ENCODE data around the gene TINCR. TPM values are rescaled to one million over a fixed set of nuclear protein-coding genes. Genes with fewer than 3 reads are reported as not detected.

TINCR gene
- total RNA-seq, 1 donor, result not detected

DNA sequence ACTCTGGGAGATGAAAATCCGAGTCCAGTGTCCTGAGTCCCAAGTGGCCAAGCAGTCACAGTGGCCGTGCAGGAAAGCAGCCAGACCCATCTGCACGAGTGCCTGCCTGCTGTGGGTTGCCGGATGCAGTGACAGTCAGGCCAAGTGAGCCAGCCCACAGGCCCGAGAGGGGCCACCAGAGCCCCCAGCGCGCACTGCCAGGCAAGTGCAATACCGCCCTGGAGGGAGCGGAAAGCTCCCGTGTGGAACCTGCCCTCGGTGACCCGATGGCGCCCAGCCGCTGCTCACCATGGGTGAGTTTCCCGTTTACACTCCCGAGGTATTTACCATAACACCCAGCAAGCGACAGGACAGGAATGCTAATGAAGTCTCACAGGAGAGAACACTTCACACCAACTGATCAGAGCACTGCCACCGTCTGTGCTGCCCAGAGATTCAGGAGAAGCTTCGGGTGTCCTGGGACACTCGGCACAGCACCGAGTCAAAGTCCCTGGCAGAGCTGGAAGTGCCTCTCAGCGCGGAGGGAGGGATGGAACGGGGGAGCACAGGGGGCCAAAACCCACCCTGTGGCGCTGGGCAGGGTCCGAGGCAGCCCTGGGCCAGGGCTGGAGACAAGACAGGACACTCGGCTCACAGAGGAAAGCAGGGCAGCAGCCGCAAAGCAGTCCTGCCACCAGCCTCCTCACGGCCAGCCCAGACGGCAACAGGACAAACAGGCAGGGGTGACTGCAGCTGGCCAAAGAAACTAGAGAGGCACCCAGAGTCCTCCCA is 21.3 kb upstream of the TINCR start:
- H3K4me3 ChIP-seq (ENCODE audit: low read depth, low read length), result no peak overlapping the region
- no peak for DNase-seq (ENCODE audit: low read depth)
- TF ChIP-seq, protein P1, sequence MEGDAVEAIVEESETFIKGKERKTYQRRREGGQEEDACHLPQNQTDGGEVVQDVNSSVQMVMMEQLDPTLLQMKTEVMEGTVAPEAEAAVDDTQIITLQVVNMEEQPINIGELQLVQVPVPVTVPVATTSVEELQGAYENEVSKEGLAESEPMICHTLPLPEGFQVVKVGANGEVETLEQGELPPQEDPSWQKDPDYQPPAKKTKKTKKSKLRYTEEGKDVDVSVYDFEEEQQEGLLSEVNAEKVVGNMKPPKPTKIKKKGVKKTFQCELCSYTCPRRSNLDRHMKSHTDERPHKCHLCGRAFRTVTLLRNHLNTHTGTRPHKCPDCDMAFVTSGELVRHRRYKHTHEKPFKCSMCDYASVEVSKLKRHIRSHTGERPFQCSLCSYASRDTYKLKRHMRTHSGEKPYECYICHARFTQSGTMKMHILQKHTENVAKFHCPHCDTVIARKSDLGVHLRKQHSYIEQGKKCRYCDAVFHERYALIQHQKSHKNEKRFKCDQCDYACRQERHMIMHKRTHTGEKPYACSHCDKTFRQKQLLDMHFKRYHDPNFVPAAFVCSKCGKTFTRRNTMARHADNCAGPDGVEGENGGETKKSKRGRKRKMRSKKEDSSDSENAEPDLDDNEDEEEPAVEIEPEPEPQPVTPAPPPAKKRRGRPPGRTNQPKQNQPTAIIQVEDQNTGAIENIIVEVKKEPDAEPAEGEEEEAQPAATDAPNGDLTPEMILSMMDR (IDR thresholded peaks at IDR 0.05; ENCODE audit: insufficient read depth, low read depth, low read length), result no peak

DNA sequence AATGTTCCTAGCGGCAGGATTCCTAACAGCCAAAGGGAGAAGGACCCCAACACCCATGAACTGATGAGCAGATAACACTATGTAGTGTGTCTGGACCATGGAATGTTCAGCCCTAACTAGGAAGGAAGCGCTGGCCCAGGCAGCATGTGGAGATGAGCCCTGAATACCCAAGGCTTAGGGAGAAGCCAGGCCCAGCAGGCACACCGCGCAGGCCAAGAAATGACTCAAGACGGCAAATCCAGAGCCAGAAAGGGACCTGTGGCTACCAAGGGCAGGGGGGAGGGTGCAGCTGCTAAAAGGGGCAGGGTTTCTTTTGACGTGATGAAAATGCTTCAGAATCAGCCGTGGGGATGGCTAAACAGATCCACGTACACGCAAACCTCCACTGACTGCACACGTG is 20.7 kb upstream of the TINCR start:
- no peak for DNase-seq (ENCODE audit: low read depth)
- TF ChIP-seq, protein P1 (IDR thresholded peaks at IDR 0.05; ENCODE audit: insufficient read depth, low read depth, low read length), result no peak
- no peak overlapping the region for H3K4me3 ChIP-seq (ENCODE audit: low read depth, low read length)

DNA sequence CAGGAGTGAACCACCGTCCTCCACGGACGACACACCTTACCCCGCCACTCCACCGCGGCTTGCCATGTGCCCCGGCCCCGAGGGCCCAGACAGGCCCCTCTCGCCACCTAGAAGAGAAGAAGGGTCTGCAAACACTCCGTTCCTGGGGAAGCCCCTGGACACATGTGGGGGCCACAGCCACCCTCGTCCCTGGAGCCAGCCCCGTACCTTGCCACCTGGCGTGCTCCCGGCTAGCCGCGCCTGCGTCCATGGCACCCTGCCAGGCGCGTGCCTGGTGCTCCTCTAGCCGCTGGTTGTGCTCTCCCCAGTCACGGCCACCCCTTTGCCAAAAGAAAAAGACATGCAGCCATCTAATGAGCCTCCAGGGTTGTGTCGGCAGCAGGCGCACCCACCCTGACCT is 19.9 kb upstream of the TINCR start:
- no peak for DNase-seq (ENCODE audit: low read depth)
- H3K4me3 ChIP-seq (ENCODE audit: low read depth, low read length), result no peak overlapping the region

DNA sequence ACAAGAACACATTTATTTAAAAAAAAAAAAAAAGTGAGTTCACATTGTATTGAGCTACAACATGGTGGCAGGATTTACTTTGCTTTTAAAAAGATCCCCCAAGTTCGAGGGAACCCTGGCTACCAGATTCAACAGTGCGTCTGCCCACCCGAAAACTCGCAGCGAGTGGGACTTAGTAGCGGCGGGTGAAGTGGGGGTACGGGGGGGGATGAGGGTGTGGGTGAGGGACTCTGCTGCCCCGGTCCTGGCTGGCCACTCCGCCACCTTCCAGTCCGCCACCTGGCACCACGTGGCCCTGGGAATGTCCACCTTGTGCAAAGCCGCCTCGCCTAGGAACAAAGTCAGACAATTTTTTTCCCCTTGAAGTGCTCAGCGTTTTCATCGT is 19.3 kb upstream of the TINCR start:
- no peak for DNase-seq (ENCODE audit: low read depth)
- TF ChIP-seq, protein P1 (IDR thresholded peaks at IDR 0.05; ENCODE audit: insufficient read depth, low read depth, low read length), result no peak
- no peak overlapping the region for H3K4me3 ChIP-seq (ENCODE audit: low read depth, low read length)

More for the DNA sequence above, 19.9 kb upstream of the TINCR start:
- TF ChIP-seq, protein P1 (IDR thresholded peaks at IDR 0.05; ENCODE audit: insufficient read depth, low read depth, low read length), result no peak

DNA sequence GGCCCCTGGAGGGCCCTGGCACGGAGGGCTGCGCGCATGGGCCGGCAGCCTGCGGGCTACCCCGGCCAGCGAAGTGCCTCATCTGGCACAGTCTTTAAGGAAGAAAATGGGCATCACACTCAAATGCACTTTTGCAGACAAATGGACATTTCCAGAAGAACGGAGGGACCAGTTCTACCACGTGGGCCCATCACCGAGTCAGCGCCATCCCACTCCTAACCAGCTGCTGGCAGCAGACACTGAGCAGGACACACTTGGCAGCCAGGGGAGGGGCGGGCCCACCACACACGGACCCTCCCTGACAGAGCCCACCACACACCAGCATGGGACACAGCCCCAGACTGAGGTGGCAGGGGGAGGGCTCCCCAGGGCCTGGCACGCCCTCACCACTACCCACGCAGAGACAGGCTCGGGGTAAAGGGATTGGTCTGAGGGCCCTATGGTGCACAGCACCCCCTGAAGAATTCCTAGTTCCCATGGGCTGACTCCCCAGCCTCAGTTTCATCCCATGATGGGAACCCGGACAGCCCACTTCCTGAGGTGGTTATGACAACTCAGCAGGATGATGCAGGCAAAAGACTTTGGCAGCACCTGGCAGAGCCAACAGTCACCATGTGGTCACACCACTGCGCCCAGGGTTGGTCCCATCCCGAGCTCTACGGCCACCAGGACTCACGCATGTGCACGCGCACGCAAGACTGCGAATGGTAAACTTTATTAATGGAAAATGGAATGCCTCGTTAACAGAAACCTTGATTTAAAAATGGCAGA is 18.7 kb upstream of the TINCR start:
- no peak for DNase-seq (ENCODE audit: low read depth)
- no peak overlapping the region for H3K4me3 ChIP-seq (ENCODE audit: low read depth, low read length)
- TF ChIP-seq, protein P1 (IDR thresholded peaks at IDR 0.05; ENCODE audit: insufficient read depth, low read depth, low read length), result no peak

DNA sequence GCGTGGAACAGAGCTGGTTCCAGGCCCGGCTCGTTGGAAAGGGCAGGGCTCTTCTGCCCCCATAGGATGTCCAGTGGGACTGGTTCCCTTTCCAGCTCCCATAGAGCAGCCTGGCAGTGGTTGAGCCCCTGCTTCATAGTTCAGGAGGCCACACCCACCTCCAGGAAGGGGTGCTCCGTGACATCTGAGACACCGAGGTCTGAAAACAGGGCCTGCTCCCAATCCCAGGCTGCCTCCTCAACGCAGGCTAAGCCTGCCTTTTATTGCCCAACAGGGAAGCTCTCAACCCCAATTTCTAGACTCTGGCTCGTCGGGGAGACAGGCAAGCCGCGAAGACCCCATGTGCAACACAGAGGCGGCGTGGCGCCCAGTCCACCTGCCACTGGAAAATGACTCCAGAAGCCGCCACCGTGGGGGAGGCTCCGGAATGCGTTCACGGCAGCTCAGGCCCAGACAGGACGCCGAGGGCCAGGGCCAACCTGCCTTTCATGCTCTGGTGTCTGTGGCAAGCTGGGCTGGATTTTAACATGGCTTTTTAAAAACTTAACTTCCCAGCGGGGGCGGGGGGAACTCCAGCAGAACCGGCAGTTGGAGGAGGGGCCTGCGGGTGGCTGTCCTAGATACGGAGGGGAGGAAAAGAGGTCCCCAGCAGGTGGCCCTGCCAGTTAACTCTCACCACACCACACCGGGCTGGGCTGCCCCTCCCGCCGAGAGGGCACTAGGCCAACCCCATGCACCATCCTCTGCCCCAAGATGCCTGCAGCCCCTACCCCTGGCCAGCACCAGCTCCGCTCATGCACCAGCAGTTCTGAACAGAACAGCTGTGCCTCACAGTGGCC is 17.9 kb upstream of the TINCR start:
- TF ChIP-seq, protein P1 (IDR thresholded peaks at IDR 0.05; ENCODE audit: insufficient read depth, low read depth, low read length), result no peak
- no peak overlapping the region for H3K4me3 ChIP-seq (ENCODE audit: low read depth, low read length)
- DNase-seq (ENCODE audit: low read depth), result no peak
